GM19023 (cell line): Measurements from ENCODE around the gene LDLR.

Source experiments
- ATAC-seq: cut with Tn5 transposase; IDR thresholded peaks from one replicate; pipeline ENCODE4 v1.9.1; 2021; ENCODE audit warnings: mild to moderate bottlenecking, moderate library complexity; ENCODE audit not compliant: unreplicated experiment

LDLR gene

GRCh38 chr19:11089254-11090013 lies at the start of gene LDLR:
TSS of gene LDLR (plus strand) at chr19:11089463. CDS start at chr19:11089549, 86 bp downstream.
- ATAC-seq, result no peak

GRCh38 chr19:11041194-11041593 lies 48.1 kb upstream of the LDLR start:
- ATAC-seq, result no peak

GRCh38 chr19:11041966-11042627 lies 47.2 kb upstream of the LDLR start:
- no peak for ATAC-seq

- ATAC-seq, result no peak
Measured at GRCh38 chr19:11044431-11044830, 44.8 kb upstream of the LDLR start.

- ATAC-seq, result no peak
Measured at GRCh38 chr19:11045536-11045935, 43.7 kb upstream of the LDLR start.

GRCh38 chr19:11046605-11047354 lies 42.5 kb upstream of the LDLR start:
- ATAC-seq, result no peak

- ATAC-seq, result no peak
Measured at GRCh38 chr19:11047866-11048265, 41.4 kb upstream of the LDLR start.

GRCh38 chr19:11050323-11051114 lies 38.7 kb upstream of the LDLR start:
- no peak for ATAC-seq

GRCh38 chr19:11053817-11054195 lies 35.5 kb upstream of the LDLR start:
- ATAC-seq, result no peak

GRCh38 chr19:11054200-11054599 lies 35.1 kb upstream of the LDLR start:
- no peak for ATAC-seq

- no peak for ATAC-seq
Measured at GRCh38 chr19:11054628-11055027, 34.6 kb upstream of the LDLR start.

GRCh38 chr19:11058246-11059030 lies 30.8 kb upstream of the LDLR start:
- no peak for ATAC-seq

GRCh38 chr19:11059511-11060358 lies 29.5 kb upstream of the LDLR start:
- no peak for ATAC-seq

GRCh38 chr19:11061952-11062351 lies 27.3 kb upstream of the LDLR start:
- no peak for ATAC-seq

GRCh38 chr19:11063434-11063833 lies 25.8 kb upstream of the LDLR start:
- ATAC-seq, result no peak

GRCh38 chr19:11064831-11065303 lies 24.4 kb upstream of the LDLR start:
- no peak for ATAC-seq

- no peak for ATAC-seq
Measured at GRCh38 chr19:11066326-11066725, 22.9 kb upstream of the LDLR start.

GRCh38 chr19:11067356-11068113 lies 21.7 kb upstream of the LDLR start:
- ATAC-seq, result no peak
